OCI-LY1 (cell line): ENCODE results near the gene PCK2.

Experiments used
- H2AFZ ChIP-seq: fragments of 200-600 bp; sonication (generic), shearing (Covaris generic); 2 replicates; pipeline ENCODE4 v1.6.0; 2014; ENCODE audit warnings: antibody characterized with exemption, mild to moderate bottlenecking, low read length
- H3F3A ChIP-seq: fragments of 200-600 bp; sonication (generic), shearing (Covaris generic); 2 replicates; pipeline ENCODE4 v1.6.0; 2014; ENCODE audit warnings: mild to moderate bottlenecking, antibody characterized with exemption, low read length, moderate library complexity; ENCODE audit not compliant: insufficient read depth
- H3K27ac ChIP-seq: fragments of 200-600 bp; sonication (generic); 2 replicates; pipeline ENCODE4 v1.5.1; 2014; ENCODE audit warnings: low read length, mixed run types, mild to moderate bottlenecking, low read depth; ENCODE audit not compliant: poor library complexity, severe bottlenecking
- H3K27me3 ChIP-seq: fragments of 200-600 bp; sonication (generic); 2 replicates; pipeline ENCODE4 v1.6.0; 2014; ENCODE audit warnings: antibody characterized with exemption, mild to moderate bottlenecking, low read length, moderate library complexity; ENCODE audit not compliant: insufficient read depth
- H3K36me3 ChIP-seq: fragments of 200-600 bp; sonication (generic); 2 replicates; pipeline ENCODE4 v1.6.1; 2014; ENCODE audit warnings: mild to moderate bottlenecking, antibody characterized with exemption, low read length, moderate library complexity, mixed read lengths; ENCODE audit not compliant: insufficient read depth
- H3K4me1 ChIP-seq: fragments of 200-600 bp; sonication (generic); 2 replicates; pipeline ENCODE4 v1.5.1; 2014; ENCODE audit warnings: mild to moderate bottlenecking, low read length, moderate library complexity; ENCODE audit not compliant: insufficient read depth, severe bottlenecking
- H3K4me2 ChIP-seq: fragments of 200-600 bp; sonication (generic), shearing (Covaris generic); 2 replicates; pipeline ENCODE4 v1.6.1; 2014; ENCODE audit warnings: low read length
- H3K4me3 ChIP-seq: fragments of 200-600 bp; sonication (generic); 2 replicates; pipeline ENCODE4 v1.5.1; 2014; ENCODE audit warnings: low read length, low read depth, mild to moderate bottlenecking, mixed read lengths; ENCODE audit not compliant: poor library complexity, severe bottlenecking
- H3K79me2 ChIP-seq: fragments of 200-600 bp; shearing (Covaris generic); 2 replicates; pipeline ENCODE4 v1.6.1; 2016; ENCODE audit warnings: mixed run types, low read length, mixed read lengths; ENCODE audit not compliant: insufficient read depth
- H3K9ac ChIP-seq: fragments of 200-600 bp; sonication (generic), shearing (Covaris generic); 2 replicates; pipeline ENCODE4 v1.6.1; 2014; ENCODE audit warnings: mild to moderate bottlenecking, low read length, mixed read lengths
- H3K9me2 ChIP-seq: fragments of 200-600 bp; sonication (generic), shearing (Covaris generic); 2 replicates; pipeline ENCODE4 v1.6.1; 2014; ENCODE audit warnings: low read depth, mild to moderate bottlenecking, low read length, mixed read lengths
- H3K9me3 ChIP-seq: fragments of 200-600 bp; shearing (Covaris generic); 2 replicates; pipeline ENCODE4 v1.6.1; 2014; ENCODE audit warnings: low read length, mixed read lengths
- H4K20me1 ChIP-seq: fragments of 200-600 bp; sonication (generic), shearing (Covaris generic); 2 replicates; pipeline ENCODE4 v1.6.0; 2016; ENCODE audit warnings: mild to moderate bottlenecking, low read length; ENCODE audit not compliant: insufficient read depth
- CTCF ChIP-seq: fragments of 200-600 bp; sonication (generic), shearing (Covaris generic); IDR thresholded peaks from 2 replicates; pipeline ENCODE4 v1.5.1; 2017; ENCODE audit warnings: mild to moderate bottlenecking, antibody characterized with exemption, low read length, moderate library complexity, mixed read lengths
- EZH2 ChIP-seq: fragments of 200-600 bp; sonication (generic), shearing (Covaris generic); IDR thresholded peaks from 2 replicates; pipeline ENCODE4 v1.8.0; 2017; ENCODE audit warnings: borderline replicate concordance, mixed run types, mild to moderate bottlenecking, antibody characterized with exemption, low read length, moderate library complexity, mixed read lengths

PCK2 gene

GRCh38 chr14:24068711-24069410 lies 25.2 kb upstream of the PCK2 start:
- Histone ChIP-seq H3K4me1 (no peaks in the 10 kb centered on the region), H3K9me2 (no peaks in the 10 kb centered on the region), H3K9me3 (no peaks in the 10 kb centered on the region), H3K4me2 (no peak overlapping the region), H3K9ac (no peak overlapping the region), H3K4me3 (no peak overlapping the region), H3K27me3 (peaks cover 15% of the 10 kb centered on the region; the same call in 1 of the 2 replicates), H3K79me2 (no peaks in the 10 kb centered on the region), H3F3A (no peaks in the 10 kb centered on the region), H4K20me1 (no peaks in the 10 kb centered on the region), H2AFZ (no peak overlapping the region), H3K27ac (no peak overlapping the region), H3K36me3 (no peaks in the 10 kb centered on the region)
- no peak for TF ChIP-seq EZH2
- no peak for TF ChIP-seq CTCF

DNA sequence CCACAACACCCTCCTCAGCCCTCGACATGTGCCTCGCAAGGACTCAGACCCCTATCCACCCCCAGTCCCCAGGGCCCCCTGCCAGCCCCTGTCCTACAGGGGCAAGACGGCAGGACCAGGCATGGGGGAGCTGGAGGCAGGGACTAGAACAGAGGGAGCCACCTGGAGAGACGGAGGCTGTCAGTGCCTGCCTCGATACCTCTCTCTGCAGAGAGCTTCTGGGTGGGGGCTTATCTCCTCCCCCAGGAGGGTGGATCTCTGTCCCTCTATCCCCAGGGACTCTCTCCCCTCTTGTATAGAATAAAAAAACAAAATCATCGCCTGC lies 24.7 kb upstream of the PCK2 start:
- Histone ChIP-seq H3K9ac (no peak overlapping the region), H3K36me3 (no peaks in the 10 kb centered on the region), H3K4me3 (no peak overlapping the region), H2AFZ (no peak overlapping the region), H4K20me1 (no peaks in the 10 kb centered on the region), H3K9me3 (no peaks in the 10 kb centered on the region), H3K27me3 (peaks cover 15% of the 10 kb centered on the region; the same call in 1 of the 2 replicates), H3F3A (no peaks in the 10 kb centered on the region), H3K79me2 (no peaks in the 10 kb centered on the region), H3K4me1 (no peaks in the 10 kb centered on the region), H3K4me2 (no peak overlapping the region), H3K9me2 (no peaks in the 10 kb centered on the region), H3K27ac (no peak overlapping the region)
- TF ChIP-seq CTCF (no peak), EZH2 (no peak)

DNA sequence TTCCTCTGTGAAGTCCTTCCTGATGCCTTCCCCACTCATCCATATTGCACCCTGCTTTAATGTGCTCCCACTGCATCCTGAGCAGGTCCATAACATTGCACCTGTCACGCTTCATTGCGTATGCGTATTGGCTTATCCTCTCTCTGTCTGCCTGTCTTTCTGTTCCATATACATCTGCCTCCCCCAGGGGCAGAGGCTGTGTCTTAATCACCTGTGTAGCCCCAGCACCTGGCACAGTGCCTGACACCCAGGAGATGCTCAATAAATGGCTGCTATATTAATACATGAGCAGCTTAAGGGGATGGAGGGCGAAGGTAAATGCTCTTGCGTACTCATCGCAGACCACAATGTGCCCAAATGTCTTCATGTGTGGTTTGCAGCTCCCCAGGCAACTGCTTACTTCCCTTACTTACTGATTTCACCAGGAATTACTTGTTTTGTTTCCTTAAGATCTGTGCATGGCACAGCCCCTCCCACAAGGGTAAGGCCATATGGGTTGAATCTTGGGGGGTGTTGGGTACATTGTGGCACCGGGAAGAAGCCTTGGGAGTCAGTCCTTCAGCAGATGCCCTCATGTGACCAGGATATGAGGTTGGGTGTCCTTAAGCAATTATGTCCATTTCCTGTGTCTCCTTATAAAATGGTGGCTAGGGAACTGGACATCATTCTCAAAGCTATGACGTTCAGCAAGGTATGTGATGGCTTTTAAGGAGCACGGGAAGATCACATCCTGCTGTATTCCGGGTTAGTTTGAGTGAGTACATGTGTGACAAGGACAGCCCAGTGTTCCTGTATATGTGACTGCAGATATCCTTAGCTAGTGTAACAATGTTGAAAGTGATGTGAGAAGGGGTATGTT lies 23.6 kb upstream of the PCK2 start:
- Histone ChIP-seq H3K9ac (no peak overlapping the region), H2AFZ (no peak overlapping the region), H3K36me3 (no peaks in the 10 kb centered on the region), H3F3A (no peaks in the 10 kb centered on the region), H4K20me1 (no peaks in the 10 kb centered on the region), H3K4me2 (no peak overlapping the region), H3K9me2 (no peaks in the 10 kb centered on the region), H3K4me1 (peaks cover 4% of the 10 kb centered on the region), H3K4me3 (no peak overlapping the region), H3K27me3 (peaks cover 15% of the 10 kb centered on the region; the same call in 1 of the 2 replicates), H3K9me3 (no peaks in the 10 kb centered on the region), H3K27ac (no peak overlapping the region), H3K79me2 (no peaks in the 10 kb centered on the region)
- TF ChIP-seq CTCF (no peak), EZH2 (no peak)
